Adipocyte (in vitro differentiated cells): Measurements from ENCODE around the gene TSPAN5.
"Not testable (repeated sequence)": the region's sequence is repeated elsewhere in the genome, so short reads cannot be mapped to it uniquely, and the experiment has no call there.

Source experiments
- DNase-seq: peaks from one replicate; pipeline ENCODE4 v3.0.0-alpha.2; 2015; ENCODE audit warnings: low read depth
- H3K27me3 ChIP-seq: replicated peaks from 2 replicates; pipeline ENCODE4 v1.7.0; 2013; ENCODE audit warnings: mild to moderate bottlenecking, low read length, moderate library complexity; ENCODE audit not compliant: control insufficient read depth, insufficient read depth
- H3K36me3 ChIP-seq: 2 replicates; pipeline ENCODE4 v1.7.0; 2013; ENCODE audit warnings: low read length, mild to moderate bottlenecking, moderate library complexity; ENCODE audit not compliant: control insufficient read depth, insufficient read depth, severe bottlenecking
- H3K4me1 ChIP-seq: 2 replicates; pipeline ENCODE4 v1.7.0; 2013; ENCODE audit warnings: mild to moderate bottlenecking, low read length, moderate library complexity; ENCODE audit not compliant: control insufficient read depth, insufficient read depth
- H3K4me3 ChIP-seq: 2 replicates; pipeline ENCODE4 v1.7.0; 2013; ENCODE audit warnings: mild to moderate bottlenecking, low read length, moderate library complexity
- H3K9ac ChIP-seq: 2 replicates; pipeline ENCODE4 v1.7.0; 2013; ENCODE audit warnings: mild to moderate bottlenecking, low read length, moderate library complexity
- H3K9me3 ChIP-seq: 2 replicates; pipeline ENCODE4 v1.7.0; 2013; ENCODE audit warnings: mild to moderate bottlenecking, low read length, moderate library complexity; ENCODE audit not compliant: control insufficient read depth

TSPAN5 gene

GRCh38 chr4:98461121-98461865 is 197.1 kb downstream of the TSPAN5 start:
- not testable (repeated sequence) for H3K4me1 ChIP-seq, H3K4me3 ChIP-seq, H3K36me3 ChIP-seq, H3K9ac ChIP-seq, DNase-seq, H3K9me3 ChIP-seq, H3K27me3 ChIP-seq

DNA sequence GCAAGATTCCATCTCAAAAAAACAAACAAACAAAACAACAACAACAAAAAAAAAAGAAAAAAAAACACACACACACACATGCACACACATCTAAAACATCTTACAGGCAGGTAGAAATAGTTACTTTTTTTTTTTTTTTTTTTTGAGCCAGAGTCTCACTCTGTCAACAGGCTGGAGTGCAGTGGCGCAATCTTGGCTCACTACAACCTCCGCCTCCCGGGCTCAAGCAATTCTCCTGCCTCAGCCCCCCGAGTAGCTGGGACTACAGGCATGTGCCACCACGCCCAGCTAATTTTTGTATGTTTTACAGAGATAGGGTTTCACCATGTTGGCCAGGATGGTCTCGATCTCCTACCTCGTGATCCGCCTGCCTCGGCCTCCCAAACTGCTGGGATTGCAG is 201.0 kb downstream of the TSPAN5 start:
- H3K9me3 ChIP-seq, H3K4me3 ChIP-seq, H3K9ac ChIP-seq, H3K27me3 ChIP-seq, H3K4me1 ChIP-seq, DNase-seq, H3K36me3 ChIP-seq: not testable (repeated sequence)

GRCh38 chr4:98452091-98452490 is 206.3 kb downstream of the TSPAN5 start:
- Histone ChIP-seq H3K4me1 (peaks cover 7% of the 10 kb centered on the region), H3K36me3 (no peaks in the 10 kb centered on the region)
- DNase-seq: no peak

DNA sequence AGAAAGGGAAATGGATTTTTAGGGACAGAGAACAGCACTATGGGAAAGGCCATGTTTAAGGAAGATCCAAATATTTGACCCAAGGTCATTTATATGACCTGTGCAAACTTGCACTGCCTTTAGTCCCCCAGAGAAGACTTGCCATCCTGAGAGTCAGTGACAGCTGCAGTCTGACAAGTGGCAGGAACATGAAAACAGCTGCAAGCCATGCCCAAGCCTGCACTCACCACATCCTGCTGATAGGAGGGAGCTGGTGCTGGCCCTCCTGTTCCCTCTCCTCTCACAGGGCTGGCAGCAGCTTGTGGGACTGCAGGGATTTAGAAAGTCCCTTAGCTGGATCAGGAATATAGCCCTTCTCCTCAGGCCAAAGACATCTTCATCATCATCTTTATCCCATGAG is 209.5 kb downstream of the TSPAN5 start:
- Histone ChIP-seq H3K36me3 (peaks cover 12% of the 10 kb centered on the region), H3K9me3 (peaks cover 3% of the 10 kb centered on the region), H3K9ac (no peak overlapping the region), H3K4me3 (no peak overlapping the region), H3K4me1 (peaks cover 19% of the 10 kb centered on the region), H3K27me3 (no peaks in the 10 kb centered on the region)
- DNase-seq: no peak

More at GRCh38 chr4:98452091-98452490, 206.3 kb downstream of the TSPAN5 start:
- H3K4me3 ChIP-seq: no peak overlapping the region
- H3K9ac ChIP-seq: no peak overlapping the region
- no peaks in the 10 kb centered on the region for H3K27me3 ChIP-seq
- H3K9me3 ChIP-seq: peaks cover 3% of the 10 kb centered on the region

- Histone ChIP-seq H3K9ac (no peak overlapping the region), H3K36me3 (peaks cover 20% of the 10 kb centered on the region), H3K27me3 (no peaks in the 10 kb centered on the region), H3K4me1 (peaks cover 19% of the 10 kb centered on the region), H3K4me3 (no peak overlapping the region), H3K9me3 (no peaks in the 10 kb centered on the region)
- no peak for DNase-seq
Observed at GRCh38 chr4:98447648-98448047, 210.8 kb downstream of the TSPAN5 start.

DNA sequence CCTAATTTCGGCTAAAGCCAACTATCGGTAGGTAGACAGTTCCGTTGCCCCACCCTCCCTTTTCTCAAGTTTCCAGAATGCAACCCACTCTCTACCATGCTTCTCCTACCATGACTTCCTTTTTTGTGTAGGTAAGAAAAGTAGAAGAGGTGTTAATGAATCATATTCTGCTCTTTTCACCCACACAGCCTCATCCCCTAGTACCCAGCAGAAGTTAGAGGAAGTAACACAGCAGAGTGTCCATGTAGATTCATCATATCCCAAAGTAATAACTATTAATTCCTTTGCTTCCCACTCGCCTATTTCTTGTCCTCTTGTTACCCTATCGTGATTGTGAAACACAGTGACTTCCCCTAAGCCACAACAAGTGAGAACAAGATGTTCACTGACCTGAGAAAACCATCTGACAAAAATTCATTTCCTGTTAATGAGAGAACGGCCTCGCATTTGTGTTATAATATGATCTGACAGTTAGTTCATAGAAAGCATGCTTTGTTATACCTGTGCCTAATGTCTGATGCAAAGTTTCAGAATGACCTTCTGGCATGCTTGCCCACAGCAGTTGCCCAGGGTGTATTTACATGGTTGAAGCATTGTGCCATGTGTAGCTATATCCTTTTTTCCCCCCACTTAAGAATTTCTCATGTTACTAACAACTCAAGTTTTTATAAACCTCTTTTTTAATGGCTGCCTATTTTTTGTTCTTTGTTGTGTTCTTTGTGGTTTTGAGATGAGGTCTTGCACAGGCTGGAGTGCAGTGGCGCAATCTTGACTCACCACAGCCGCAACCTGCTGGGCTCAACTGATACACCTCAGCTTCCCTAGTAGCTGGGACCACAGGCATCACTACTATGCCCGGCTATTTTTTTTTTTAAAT is 211.7 kb downstream of the TSPAN5 start:
- Histone ChIP-seq H3K9me3 (no peaks in the 10 kb centered on the region), H3K36me3 (peaks cover 29% of the 10 kb centered on the region), H3K4me3 (no peak overlapping the region), H3K4me1 (peaks cover 19% of the 10 kb centered on the region), H3K27me3 (no peaks in the 10 kb centered on the region), H3K9ac (no peak overlapping the region)
- peak; percentile 18 for DNase-seq

DNA sequence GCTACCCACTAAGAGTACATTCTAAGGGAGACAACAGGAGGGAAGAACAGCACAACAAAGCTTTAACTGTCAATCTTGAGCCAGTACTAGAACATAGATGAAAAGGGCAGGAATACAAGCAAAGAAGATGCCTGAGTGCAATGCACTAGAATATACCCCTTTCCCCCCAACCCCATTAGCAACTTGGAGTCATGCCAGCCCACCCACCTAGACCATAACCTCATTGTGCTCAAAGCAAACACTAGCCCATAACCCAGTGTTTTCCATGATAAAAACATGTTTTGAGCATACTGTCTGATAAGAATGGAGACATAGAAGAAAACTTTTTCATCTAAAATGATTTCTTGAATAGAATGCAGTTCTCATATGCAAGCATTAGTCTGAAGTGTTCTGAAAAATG is 214.0 kb downstream of the TSPAN5 start:
- peaks cover 19% of the 10 kb centered on the region for H3K4me1 ChIP-seq
- DNase-seq: no peak
- H3K27me3 ChIP-seq: no peaks in the 10 kb centered on the region
- no peaks in the 10 kb centered on the region for H3K9me3 ChIP-seq
- peaks cover 49% of the 10 kb centered on the region for H3K36me3 ChIP-seq
- H3K9ac ChIP-seq: no peak overlapping the region
- H3K4me3 ChIP-seq: no peak overlapping the region

GRCh38 chr4:98434816-98435215 is 223.6 kb downstream of the TSPAN5 start:
- peaks cover 3% of the 10 kb centered on the region for H3K4me1 ChIP-seq
- H3K36me3 ChIP-seq: peaks cover 39% of the 10 kb centered on the region
- no peaks in the 10 kb centered on the region for H3K27me3 ChIP-seq
- no peak overlapping the region for H3K9ac ChIP-seq
- no peaks in the 10 kb centered on the region for H3K9me3 ChIP-seq
- no peak for DNase-seq
- no peak overlapping the region for H3K4me3 ChIP-seq

DNA sequence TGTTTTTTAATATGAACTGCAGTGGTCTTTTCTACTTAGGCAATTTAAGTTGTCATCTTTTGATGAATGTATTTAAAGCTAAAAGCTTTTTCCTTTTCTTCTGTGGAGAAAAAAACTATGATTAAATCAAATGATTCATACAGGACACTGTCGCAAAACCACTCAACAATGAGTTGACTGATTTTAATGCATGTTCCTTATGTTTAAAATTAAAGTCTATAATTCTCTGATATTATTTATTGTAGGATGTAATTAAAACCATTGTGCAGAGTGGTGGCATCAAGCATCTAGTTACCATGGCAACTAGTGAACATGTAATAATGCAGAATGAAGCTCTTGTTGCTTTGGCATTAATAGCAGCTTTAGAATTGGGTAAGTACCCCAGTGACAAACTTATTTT is 224.7 kb downstream of the TSPAN5 start:
- H3K4me3 ChIP-seq: no peak overlapping the region
- H3K36me3 ChIP-seq: peaks cover 35% of the 10 kb centered on the region
- no peak overlapping the region for H3K9ac ChIP-seq
- H3K4me1 ChIP-seq: peaks cover 3% of the 10 kb centered on the region
- no peaks in the 10 kb centered on the region for H3K9me3 ChIP-seq
- no peak for DNase-seq
- H3K27me3 ChIP-seq: no peaks in the 10 kb centered on the region

GRCh38 chr4:98430708-98431403 is 227.6 kb downstream of the TSPAN5 start:
- H3K4me3 ChIP-seq: no peak overlapping the region
- peaks cover 3% of the 10 kb centered on the region for H3K4me1 ChIP-seq
- no peaks in the 10 kb centered on the region for H3K27me3 ChIP-seq
- H3K9ac ChIP-seq: no peak overlapping the region
- DNase-seq: peak; percentile 66
- peaks cover 18% of the 10 kb centered on the region for H3K36me3 ChIP-seq
- no peaks in the 10 kb centered on the region for H3K9me3 ChIP-seq

DNA sequence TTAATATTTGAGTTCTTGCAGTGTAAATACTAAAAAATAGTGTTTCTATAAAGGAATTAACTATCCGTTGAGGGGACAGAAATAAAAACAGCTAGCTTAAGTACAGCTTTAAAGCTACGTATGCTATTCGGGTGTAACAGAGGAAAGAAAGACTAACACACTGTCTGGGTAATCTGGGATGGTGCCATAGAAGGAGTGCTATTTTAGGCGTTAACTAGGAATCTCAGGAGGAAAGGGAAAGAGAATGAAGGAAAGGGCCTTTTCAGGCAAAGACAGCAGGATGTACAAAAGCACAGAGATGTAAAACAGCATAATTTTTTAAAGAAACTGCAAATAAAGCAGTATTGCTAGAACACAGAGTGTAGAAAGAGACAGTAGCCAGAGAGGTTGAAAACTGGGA is 235.4 kb downstream of the TSPAN5 start:
- H3K4me3 ChIP-seq: no peak overlapping the region
- H3K27me3 ChIP-seq: no peaks in the 10 kb centered on the region
- no peak for DNase-seq
- H3K9me3 ChIP-seq: no peaks in the 10 kb centered on the region
- no peaks in the 10 kb centered on the region for H3K4me1 ChIP-seq
- H3K36me3 ChIP-seq: peaks cover 58% of the 10 kb centered on the region
- H3K9ac ChIP-seq: no peak overlapping the region
